ENCODE results near the gene AHCYL2. TPM values are rescaled to one million over a fixed set of nuclear protein-coding genes. Genes with fewer than 3 reads are reported as not detected.
"Not testable (repeated sequence)": the region's sequence is repeated elsewhere in the genome, so short reads cannot be mapped to it uniquely, and the experiment has no call there.

The AHCYL2 gene
- total RNA-seq, 1 experiment from 2014 or later, result 12.1 TPM

DNA sequence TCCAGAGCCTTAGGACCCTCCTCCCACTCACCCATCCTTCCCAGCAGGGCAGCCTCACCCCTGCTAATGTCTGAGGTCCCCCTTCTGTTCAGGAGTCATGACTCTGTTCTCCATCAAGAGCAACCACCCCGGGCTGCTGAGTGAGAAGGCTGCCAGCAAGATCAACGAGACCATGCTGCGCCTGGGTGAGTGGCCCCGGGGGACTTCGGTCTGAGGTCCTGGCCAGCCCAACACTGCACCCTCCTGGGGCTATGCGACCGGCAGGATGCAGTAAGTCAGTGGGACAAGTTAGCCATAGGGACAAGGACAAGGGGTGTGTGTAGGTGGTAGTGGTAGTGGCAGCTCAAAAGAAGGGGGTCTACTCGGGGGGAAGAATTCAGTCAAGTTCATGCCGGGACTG, 16.2 kb upstream of the AHCYL2 start:
- DNase-seq (ENCODE audit: low read depth), result no peak

DNA sequence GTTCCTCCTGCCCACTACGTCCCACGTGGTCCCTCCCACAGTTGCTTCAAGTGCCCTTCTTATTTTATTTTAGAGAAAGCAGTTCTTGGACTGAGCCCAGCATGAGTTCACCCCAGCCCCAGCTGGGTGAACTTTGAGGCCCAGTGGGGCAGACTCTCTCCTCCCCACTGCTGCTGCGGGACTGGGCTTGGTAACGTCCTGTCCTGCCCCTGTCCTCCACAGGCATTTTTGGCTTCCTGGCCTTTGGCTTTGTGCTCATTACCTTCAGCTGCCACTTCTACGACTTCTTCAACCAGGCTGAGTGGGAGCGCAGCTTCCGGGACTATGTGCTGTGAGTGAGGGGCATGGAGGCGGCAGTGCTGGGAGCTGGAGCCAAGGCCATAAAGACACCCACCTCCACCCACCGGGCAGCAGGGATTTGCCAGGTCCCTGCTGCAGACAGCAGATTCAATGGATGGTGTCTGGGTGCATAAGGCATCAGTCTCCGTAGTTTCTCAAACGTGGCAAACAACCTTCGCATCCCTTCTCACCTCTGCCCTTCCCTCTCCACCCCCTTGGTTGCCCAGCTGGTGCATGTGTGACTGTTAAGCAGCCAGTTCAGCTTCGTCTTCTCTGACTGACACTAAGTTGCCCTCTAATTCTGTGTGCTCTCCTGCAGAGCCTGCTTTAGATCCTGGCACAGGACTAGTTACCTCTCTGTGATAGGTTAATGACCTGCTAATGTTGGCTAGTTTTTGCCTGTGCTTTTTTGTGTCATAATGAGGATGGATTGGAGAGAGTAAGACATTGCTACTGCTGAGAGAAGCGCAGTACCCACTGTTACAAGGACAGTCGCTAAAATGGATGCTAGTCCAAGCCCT, 15.5 kb upstream of the AHCYL2 start:
- no peak for DNase-seq (ENCODE audit: low read depth)

DNA sequence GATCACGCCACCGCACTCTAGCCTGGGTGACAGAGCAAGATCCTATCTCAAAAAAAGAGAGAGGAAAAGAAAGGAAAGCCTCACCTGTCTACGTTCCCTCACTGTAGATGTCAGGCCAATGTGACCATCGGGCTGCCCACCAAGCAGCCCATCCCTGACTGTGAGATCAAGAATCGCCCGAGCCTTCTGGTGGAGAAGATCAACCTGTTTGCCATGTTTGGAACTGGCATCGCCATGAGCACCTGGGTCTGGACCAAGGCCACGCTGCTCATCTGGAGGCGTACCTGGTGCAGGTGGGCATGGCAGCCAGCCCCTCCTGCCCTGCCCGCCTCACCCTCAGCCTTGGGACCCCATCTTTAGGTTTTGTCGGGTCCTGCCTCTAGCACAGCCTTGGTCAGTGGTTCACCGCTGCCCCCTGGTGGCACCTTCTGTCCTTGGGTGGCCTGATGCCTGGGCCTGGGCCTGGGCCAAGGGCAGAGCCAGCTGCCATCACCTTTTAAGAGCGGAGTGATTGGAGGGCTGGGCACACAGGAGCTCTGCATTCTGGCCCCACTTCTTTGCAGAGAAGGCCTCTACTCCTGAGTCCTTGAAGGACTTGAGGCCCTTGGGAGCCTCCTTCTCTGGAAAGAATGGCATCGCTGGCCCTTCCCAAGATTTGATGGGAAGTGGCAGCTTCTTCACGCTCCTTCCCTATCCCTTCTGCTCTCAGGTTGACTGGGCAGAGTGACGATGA, 14.4 kb upstream of the AHCYL2 start:
- DNase-seq (ENCODE audit: low read depth), result peak; percentile 56

GRCh38 chr7:129210989-129211312, 13.9 kb upstream of the AHCYL2 start:
- DNase-seq (ENCODE audit: low read depth), result no peak

DNA sequence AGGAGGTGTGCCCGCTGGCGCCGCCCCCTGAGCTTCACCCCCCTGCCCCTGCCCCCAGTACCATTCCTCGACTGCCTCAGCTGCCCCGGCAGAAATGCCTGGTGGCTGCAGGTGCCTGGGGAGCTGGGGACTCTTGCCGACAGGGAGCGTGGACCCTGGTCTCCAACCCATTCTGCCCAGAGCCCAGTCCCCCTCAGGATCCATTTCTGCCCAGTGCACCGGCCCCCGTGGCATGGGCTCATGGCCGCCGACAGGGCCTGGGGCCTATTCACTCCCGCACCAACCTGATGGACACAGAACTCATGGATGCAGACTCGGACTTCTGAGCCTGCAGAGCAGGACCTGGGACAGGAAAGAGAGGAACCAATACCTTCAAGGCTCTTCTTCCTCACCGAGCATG, 12.7 kb upstream of the AHCYL2 start:
- no peak for DNase-seq (ENCODE audit: low read depth)

- no peak for DNase-seq (ENCODE audit: low read depth)
These were observed 12.2 kb upstream of the AHCYL2 start for GRCh38 chr7:129212596-129212995.

DNA sequence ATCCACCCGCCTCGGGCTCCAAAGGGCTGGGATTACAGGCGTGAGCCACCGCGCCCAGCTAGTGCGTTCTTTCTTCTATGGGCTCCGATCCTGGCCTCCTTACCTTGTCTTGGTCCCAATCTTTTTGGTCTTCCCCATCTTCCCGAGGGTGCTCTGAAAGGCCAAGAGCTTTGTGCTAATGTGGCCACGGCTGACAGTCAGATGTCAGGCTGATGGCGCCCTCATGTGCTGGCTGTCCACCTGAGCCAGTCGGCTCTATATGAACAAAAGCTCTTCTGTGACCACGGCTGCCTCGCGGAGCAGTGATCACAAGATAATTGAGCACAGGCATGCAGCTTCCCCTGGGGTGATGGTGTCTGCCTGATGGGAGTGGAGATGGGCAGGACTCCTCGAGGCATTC, 11.0 kb upstream of the AHCYL2 start:
- DNase-seq (ENCODE audit: low read depth), result no peak

- not testable (repeated sequence) for DNase-seq (ENCODE audit: low read depth)
These were observed 9.1 kb upstream of the AHCYL2 start for GRCh38 chr7:129215691-129216090.

- DNase-seq (ENCODE audit: low read depth), result not testable (repeated sequence)
These were observed 8.6 kb upstream of the AHCYL2 start for GRCh38 chr7:129216101-129216715.

- not testable (repeated sequence) for DNase-seq (ENCODE audit: low read depth)
These were observed 7.9 kb upstream of the AHCYL2 start for GRCh38 chr7:129216821-129217416.

GRCh38 chr7:129218514-129219062, 6.2 kb upstream of the AHCYL2 start:
- peak; percentile 83 for DNase-seq (ENCODE audit: low read depth)

DNA sequence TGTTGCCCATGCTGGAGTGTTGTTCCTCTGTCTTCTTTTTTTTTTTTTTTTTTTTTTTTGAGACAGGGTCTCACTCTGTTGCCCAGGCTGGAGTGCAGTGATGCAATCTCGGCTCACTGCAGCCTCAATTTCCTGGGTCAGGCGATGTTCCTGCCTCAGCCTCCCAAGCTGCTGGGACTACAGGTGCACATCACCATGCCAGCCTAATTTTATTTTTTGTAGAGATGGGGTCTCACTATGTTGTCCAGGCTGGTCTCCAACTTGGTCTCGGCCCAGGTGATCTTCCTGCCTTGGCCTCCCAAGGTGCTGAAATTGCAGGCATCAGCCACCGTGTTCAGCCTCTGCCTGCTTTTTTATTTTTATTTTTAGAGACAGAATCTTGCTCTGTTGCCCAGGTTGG, 5.7 kb upstream of the AHCYL2 start:
- DNase-seq (ENCODE audit: low read depth), result not testable (repeated sequence)

DNA sequence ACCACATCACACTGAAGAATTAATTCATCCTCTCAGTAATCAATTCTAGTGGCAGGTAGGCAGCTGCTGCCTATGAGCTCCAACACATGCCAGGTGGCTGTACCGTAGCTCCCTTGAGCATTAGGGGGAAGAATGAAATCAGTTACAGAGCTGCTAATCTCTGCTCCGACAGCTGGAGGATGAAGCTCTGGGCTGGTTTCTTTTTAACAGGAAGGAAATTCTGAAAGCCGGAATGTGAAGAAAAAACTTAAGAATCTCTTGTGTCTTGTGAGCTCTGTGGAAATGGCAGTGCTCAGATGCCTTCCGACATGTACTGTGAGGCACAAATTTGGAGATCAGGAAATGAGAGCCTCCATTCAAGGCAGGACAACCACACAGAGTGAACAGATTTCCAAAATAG, 2.8 kb upstream of the AHCYL2 start:
- peak; percentile 17 for DNase-seq (ENCODE audit: low read depth)

DNA sequence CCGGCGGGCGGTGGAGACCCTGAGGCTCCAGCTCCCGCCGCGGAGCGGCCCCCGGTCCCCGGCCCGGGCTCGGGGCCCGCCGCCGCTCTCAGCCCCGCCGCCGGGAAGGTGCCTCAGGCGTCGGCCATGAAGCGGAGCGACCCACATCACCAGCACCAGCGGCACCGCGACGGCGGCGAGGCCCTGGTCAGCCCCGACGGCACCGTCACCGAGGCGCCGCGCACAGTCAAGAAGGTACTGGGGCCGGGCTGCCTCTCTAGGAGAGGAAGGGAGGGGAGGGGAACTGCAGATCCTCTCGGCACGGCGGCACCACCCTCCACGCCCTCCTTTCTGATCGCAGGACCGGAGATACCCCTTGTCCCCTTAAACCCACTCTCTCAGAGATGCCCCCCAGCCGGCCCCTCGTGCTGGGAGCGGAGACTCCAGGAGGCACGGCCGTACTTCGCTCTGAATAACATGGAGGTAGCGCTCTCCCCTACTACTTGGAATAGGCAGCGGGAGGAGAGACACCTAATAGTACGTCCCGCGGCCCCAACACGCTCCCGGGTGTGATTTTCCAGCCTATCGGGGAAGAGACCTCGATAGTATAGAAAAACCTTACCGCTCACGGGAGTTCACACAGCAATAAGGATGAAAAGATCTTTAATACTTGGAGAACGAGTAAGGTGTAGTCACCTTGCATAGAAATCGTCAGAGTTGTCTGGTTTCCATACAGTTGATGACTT, 538 bp downstream of the AHCYL2 start:
- DNase-seq (ENCODE audit: low read depth), result peak; percentile 44

DNA sequence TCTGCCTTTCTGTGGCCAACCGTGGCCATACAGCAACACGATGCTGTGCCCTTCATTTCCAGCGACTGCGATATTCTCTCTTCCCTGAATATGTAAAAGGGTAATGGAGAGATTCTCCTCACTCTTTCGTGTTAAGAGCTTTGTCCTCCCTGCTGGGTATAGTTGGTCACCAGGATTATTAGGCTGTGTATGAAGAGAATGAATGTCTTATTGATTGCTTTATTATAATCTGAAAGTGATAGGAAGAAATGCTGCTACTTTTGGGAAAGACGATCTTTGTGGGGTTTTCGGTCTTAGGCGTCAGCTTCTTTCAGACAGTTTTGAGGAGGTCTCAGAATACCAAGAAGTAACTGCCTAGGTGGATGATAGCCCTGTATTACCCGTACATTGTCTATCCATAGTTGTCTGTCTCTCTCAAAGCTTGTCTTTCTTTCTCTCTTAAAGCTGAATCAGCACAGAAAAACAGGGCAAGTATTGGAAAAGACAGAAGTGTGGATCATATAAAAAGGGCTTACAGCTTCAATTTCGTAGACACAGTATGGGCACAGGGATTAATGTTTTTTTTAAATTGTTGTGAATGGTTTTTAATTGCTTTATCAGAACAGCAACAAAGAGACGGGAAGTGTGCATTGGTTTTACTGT, 1.2 kb downstream of the AHCYL2 start:
- DNase-seq (ENCODE audit: low read depth), result no peak

GRCh38 chr7:129227646-129228578, 3.1 kb downstream of the AHCYL2 start:
- DNase-seq (ENCODE audit: low read depth), result peak; percentile 29

- no peak for DNase-seq (ENCODE audit: low read depth)
These were observed 3.8 kb downstream of the AHCYL2 start for GRCh38 chr7:129228633-129229032.

DNA sequence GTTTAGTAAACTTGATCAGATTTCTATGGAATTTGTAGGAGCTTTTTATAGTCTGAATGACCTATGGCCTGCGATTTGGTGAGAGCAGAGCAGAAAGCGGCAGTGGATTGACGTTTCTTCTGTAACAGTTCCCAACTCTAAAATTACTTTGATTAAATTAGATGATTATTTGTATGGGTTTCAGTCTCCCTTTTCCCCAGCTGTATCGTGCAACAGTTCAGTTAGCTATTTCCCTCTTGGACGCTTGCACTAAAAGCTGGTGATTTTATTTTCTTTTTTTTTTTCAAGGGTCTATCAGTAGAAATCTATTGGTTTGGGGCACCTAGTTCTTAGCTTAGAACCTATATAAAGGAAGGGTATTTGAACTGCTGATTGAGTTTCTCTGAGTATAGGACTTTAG, 6.8 kb downstream of the AHCYL2 start:
- DNase-seq (ENCODE audit: low read depth), result no peak

DNA sequence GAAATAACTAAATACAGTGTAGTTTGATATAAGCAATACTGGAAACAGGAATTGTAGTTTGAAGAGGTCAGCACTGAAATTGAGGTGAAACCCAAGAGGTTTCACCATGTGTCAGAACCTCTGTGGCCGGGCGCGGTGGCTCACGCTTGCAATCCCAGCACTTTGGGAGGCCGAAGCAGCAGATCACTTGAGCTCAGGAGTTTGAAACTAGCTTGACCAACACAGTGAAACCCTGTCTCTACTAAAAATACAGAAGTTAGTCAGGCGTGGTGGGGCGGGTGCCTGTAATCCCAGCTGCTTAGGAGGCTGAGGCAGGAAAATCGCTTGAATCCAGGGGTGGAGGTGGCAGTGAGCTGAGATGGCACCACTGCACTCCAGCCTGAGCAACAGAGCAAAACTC, 13.7 kb downstream of the AHCYL2 start:
- DNase-seq (ENCODE audit: low read depth), result no peak
